HepG2 (cell line): ENCODE measurements around the gene PTPRO. TPM values are rescaled to one million over a fixed set of nuclear protein-coding genes. Genes with fewer than 3 reads are reported as not detected.

ENCODE experiments used
- ATAC-seq: fragments of 200-7000 bp; cut with Tn5 transposase; 3 replicates; pipeline ENCODE4 v1.9.1; 2020; ENCODE audit warnings: mild to moderate bottlenecking, moderate library complexity
- BruUV-seq: library from RNA; stranded (reverse); fragments of 400-500 nt; replicated peaks from 2 replicates; lab custom pipeline; 2021; lab: Mats Ljungman, UMichigan
- CTCF ChIA-PET: fragments of 300-600 bp; formaldehyde crosslinking; extraction: SDS; loops from one replicate; lab custom pipeline; 2021; ENCODE audit warnings: low total read pairs, inconsistent platforms, low intra/inter-chr PET ratio; lab: Yijun Ruan, JAX
- POLR2A ChIA-PET: fragments of 350-600 bp; sonication (Branson Sonifier 250); formaldehyde crosslinking; loops from one replicate; lab custom pipeline; 2020; ENCODE audit warnings: antibody characterized with exemption, inconsistent platforms; lab: Yijun Ruan, JAX
- DNase-seq: peaks from one replicate; pipeline ENCODE4 v3.0.0-alpha.2; 2015; ENCODE audit warnings: low spot score
- FAIRE-seq: peaks from 3 replicates; lab custom pipeline; 2011; peaks lifted over from hg19 to GRCh38; lab: Jason Lieb, UNC
- H2AFZ ChIP-seq: one replicate; pipeline ENCODE4 v1.6.1; 2011; ENCODE audit warnings: low read length, inconsistent platforms
- H3K27ac ChIP-seq: fragments of 300-600 bp; 3 replicates; pipeline ENCODE4 v1.8.0; 2011; ENCODE audit warnings: mixed run types, mild to moderate bottlenecking, mixed read lengths, low read length, inconsistent platforms; ENCODE audit not compliant: insufficient read depth; ENCODE audit errors: extremely low read length
- H3K27me3 ChIP-seq, 2 experiments: fragments of 200-600 bp in 1 of 2; 2 replicates in 1 of 2; 3 replicates in 1 of 2; pipeline versions ENCODE4 v1.6.0 to v1.8.0; 2011; ENCODE audit warnings: low read length in 2 of 2, mild to moderate bottlenecking in 2 of 2, moderate library complexity in 2 of 2, inconsistent platforms in 1 of 2; ENCODE audit not compliant: insufficient read depth in 2 of 2, control insufficient read depth in 1 of 2
- H3K36me3 ChIP-seq, 2 experiments: fragments of 200-600 bp in 1 of 2; replicated peaks in 1 of 2; 2 replicates in 1 of 2; 3 replicates in 1 of 2; pipeline versions ENCODE4 v1.5.1 to v1.8.0; 2011; ENCODE audit warnings: low read length in 2 of 2, inconsistent platforms in 1 of 2; ENCODE audit not compliant: insufficient read depth in 2 of 2, control insufficient read depth in 1 of 2
- H3K4me1 ChIP-seq: 2 replicates; pipeline ENCODE4 v1.5.1; 2012; ENCODE audit warnings: low read length, inconsistent platforms; ENCODE audit not compliant: insufficient read depth
- H3K4me2 ChIP-seq: 2 replicates; pipeline ENCODE4 v1.6.0; 2011; ENCODE audit warnings: low read depth, low read length, inconsistent platforms
- H3K4me3 ChIP-seq, 3 experiments: fragments of 200-600 bp in 1 of 3; sonication (generic), shearing (Covaris generic) in 1 of 3; replicated peaks in 1 of 3; 2 replicates each; pipeline ENCODE4 v1.5.1; 2011 to 2016; ENCODE audit warnings: low read length in 3 of 3, inconsistent platforms in 2 of 3, low read depth in 2 of 3, mild to moderate bottlenecking in 2 of 3, control low read depth in 1 of 3, mixed read lengths in 1 of 3; ENCODE audit not compliant: insufficient read depth in 1 of 3
- H3K79me2 ChIP-seq: one replicate; pipeline ENCODE4 v1.6.1; 2011; ENCODE audit warnings: low read length, inconsistent platforms; ENCODE audit not compliant: insufficient read depth
- H3K9ac ChIP-seq: 2 replicates; pipeline ENCODE4 v1.6.0; 2011; ENCODE audit warnings: mild to moderate bottlenecking, low read depth, low read length, inconsistent platforms; ENCODE audit not compliant: insufficient read depth
- H3K9me3 ChIP-seq: 2 replicates; pipeline ENCODE4 v1.5.1; 2012; ENCODE audit warnings: mild to moderate bottlenecking, low read length
- H4K20me1 ChIP-seq: 2 replicates; pipeline ENCODE4 v1.6.0; 2011; ENCODE audit warnings: inconsistent platforms, mild to moderate bottlenecking, low read length, moderate library complexity; ENCODE audit not compliant: insufficient read depth
- AGO1 ChIP-seq: fragments of 200-400 bp; formaldehyde crosslinking; IDR thresholded peaks from 2 replicates; pipeline ENCODE4 v1.6.1; 2017; ENCODE audit warnings: mild to moderate bottlenecking, low read depth, low read length, moderate library complexity; ENCODE audit not compliant: poor library complexity, severe bottlenecking
- BATF2 ChIP-seq: sonication (generic); formaldehyde crosslinking; IDR thresholded peaks from 2 replicates; pipeline ENCODE4 v1.8.0; 2022; ENCODE audit warnings: mild to moderate bottlenecking, missing genetic modification reagents, moderate library complexity
- BORCS8-MEF2B ChIP-seq: sonication (generic); formaldehyde crosslinking; IDR thresholded peaks from 2 replicates; pipeline ENCODE4 v1.8.0; 2022; ENCODE audit warnings: mild to moderate bottlenecking, missing genetic modification reagents
- CHD4 ChIP-seq: fragments of 200-600 bp; sonication (generic); IDR thresholded peaks from 2 replicates; pipeline ENCODE4 v1.7.0; 2017; ENCODE audit warnings: mild to moderate bottlenecking, low read length, borderline replicate concordance
- IKZF4 ChIP-seq: sonication (generic); formaldehyde crosslinking; IDR thresholded peaks from 2 replicates; pipeline ENCODE4 v1.5.1; 2020; ENCODE audit warnings: borderline replicate concordance, mild to moderate bottlenecking, low read depth, missing genetic modification reagents; ENCODE audit errors: not compliant biosample characterization
- KDM3A ChIP-seq: IDR thresholded peaks from 2 replicates; pipeline ENCODE4 v1.6.1; 2018; ENCODE audit warnings: low read depth, missing compliant biosample characterization
- MXD3 ChIP-seq: IDR thresholded peaks from 2 replicates; pipeline ENCODE4 v1.6.1; 2016; ENCODE audit warnings: mild to moderate bottlenecking, missing biosample characterization, missing genetic modification reagents
- RCOR2 ChIP-seq: IDR thresholded peaks from 2 replicates; pipeline ENCODE4 v1.6.1; 2016; ENCODE audit warnings: missing biosample characterization, missing genetic modification reagents
- REPIN1 ChIP-seq: sonication (generic); formaldehyde crosslinking; IDR thresholded peaks from 2 replicates; pipeline ENCODE4 v1.8.0; 2022; ENCODE audit warnings: missing genetic modification reagents, low read depth, mild to moderate bottlenecking, borderline replicate concordance
- SMAD1 ChIP-seq: sonication (generic); formaldehyde crosslinking; IDR thresholded peaks from 2 replicates; pipeline ENCODE4 v1.4.0; 2020; ENCODE audit warnings: missing genetic modification reagents, low read depth, mild to moderate bottlenecking, borderline replicate concordance
- SMC3 ChIP-seq: IDR thresholded peaks from 2 replicates; pipeline ENCODE4 v1.6.1; 2011; ENCODE audit warnings: low read length, improper control_type of control experiment
- ZNF121 ChIP-seq: sonication (generic); formaldehyde crosslinking; IDR thresholded peaks from 2 replicates; pipeline ENCODE4 v1.5.0; 2020; ENCODE audit warnings: mild to moderate bottlenecking, missing genetic modification reagents
- ZNF543 ChIP-seq: sonication (generic); formaldehyde crosslinking; IDR thresholded peaks from 2 replicates; pipeline ENCODE4 v1.4.0; 2020; ENCODE audit warnings: mild to moderate bottlenecking, missing genetic modification reagents
- ZNF782 ChIP-seq: sonication (generic); formaldehyde crosslinking; IDR thresholded peaks from 2 replicates; pipeline ENCODE4 v1.4.0; 2020; ENCODE audit warnings: missing genetic modification reagents, mild to moderate bottlenecking, borderline replicate concordance
- ZSCAN9 ChIP-seq: IDR thresholded peaks from 2 replicates; pipeline ENCODE4 v1.6.1; 2016; ENCODE audit warnings: borderline replicate concordance
- ZUFSP ChIP-seq: sonication (generic); formaldehyde crosslinking; IDR thresholded peaks from 2 replicates; pipeline ENCODE4 v1.9.0; 2021; ENCODE audit warnings: missing genetic modification reagents, mild to moderate bottlenecking, borderline replicate concordance
- WGBS: methylation state at CpG from one replicate; pipeline ENCODE4 v1.1.6; 2017; ENCODE audit warnings: low lambda C conversion rate; 5-methylcytosine and 5-hydroxymethylcytosine counted together
- in situ Hi-C: cut with HindIII; loops from 2 replicates; pipeline ENCODE4 v1.10.0; 2017; ENCODE audit warnings: low pct_unique_long_range_greater_than_20kb; ENCODE audit not compliant: extremely low pct_ligation_motif_present
- intact Hi-C: fragments of 100-400 bp; cut with micrococcal nuclease; formaldehyde crosslinking; loops from one replicate; pipeline ENCODE4 v1.10.0; 2022; ENCODE audit not compliant: unreplicated experiment
- polyA plus RNA-seq, 8 experiments: library from polyadenylated mRNA; depleted of rRNA in 3 of 8; stranded (reverse) in 7 of 8; unstranded in 1 of 8; fragments of >200 nt; fragmentation: Illumina TruSeq in 4 of 8; extraction: Trizol in 4 of 8; gene quantifications; 2 replicates each; pipeline versions ENCODE4 v1.2.1 to v1.2.3, GENCODE V29; 2011 to 2016; ENCODE audit warnings: low read depth in 4 of 8, missing spikeins in 1 of 8, mixed read lengths in 1 of 8; ENCODE audit not compliant: insufficient read depth in 1 of 8
- total RNA-seq, 5 experiments: library from RNA; depleted of rRNA; stranded (reverse); fragments of >200 nt; fragmentation: Illumina TruSeq; extraction: Trizol; gene quantifications; 2 replicates each; pipeline ENCODE4 v1.2.3, GENCODE V29; 2016; ENCODE audit warnings: low read depth in 1 of 5
- TF ChIP-seq, protein P1 (sequence below): sonication (generic); formaldehyde crosslinking; IDR thresholded peaks from 2 replicates; pipeline ENCODE4 v1.5.0; 2020; ENCODE audit warnings: mild to moderate bottlenecking, missing genetic modification reagents
- TF ChIP-seq, protein P2 (sequence below): sonication (generic); formaldehyde crosslinking; IDR thresholded peaks from 2 replicates; pipeline ENCODE4 v1.4.0; 2020; ENCODE audit warnings: low read depth, mild to moderate bottlenecking, missing genetic modification reagents

The PTPRO gene
- total and polyA plus RNA-seq, 2 of the 13 experiments (the other 11 are each of a cell fraction or from before 2014, with no cell fraction given), result 0.04 TPM; not detected in 1

GRCh38 chr12:15477761-15478160, 155.5 kb downstream of the PTPRO start:
- ChIA-PET POLR2A (no interaction called here), CTCF (no interaction called here)
- Histone ChIP-seq H4K20me1 (no peaks in the 10 kb centered on the region), H3K27ac (no peak overlapping the region), H3K79me2 (no peaks in the 10 kb centered on the region), H3K9me3 (no peaks in the 10 kb centered on the region), H2AFZ (no peak overlapping the region), H3K36me3 (no peaks in the 10 kb centered on the region), H3K4me2 (no peak overlapping the region), H3K27me3 (no peaks in the 10 kb centered on the region), H3K4me1 (no peaks in the 10 kb centered on the region), H3K4me3 (no peak overlapping the region), H3K9ac (no peak overlapping the region)
- no peak for FAIRE-seq
- intact Hi-C loops (no loop called here), in situ Hi-C loops (no loop called here)
- WGBS, result 0% methylated on average over 1 of the region's 1 CpG
- TF ChIP-seq KDM3A (CRISPR knock-in tag) (no peak), IKZF4 (no peak), AGO1 (no peak), BATF2 (CRISPR knock-in tag) (no peak), RCOR2 (CRISPR knock-in tag) (no peak), CHD4 (no peak), SMAD1 (CRISPR knock-in tag) (no peak), REPIN1 (CRISPR knock-in tag) (no peak), ZUFSP (no peak), BORCS8-MEF2B (CRISPR knock-in tag) (no peak), MXD3 (CRISPR knock-in tag) (no peak), ZNF543 (CRISPR knock-in tag) (no peak), ZSCAN9 (CRISPR knock-in tag) (no peak), ZNF121 (CRISPR knock-in tag) (no peak), SMC3 (no peak), ZNF782 (CRISPR knock-in tag) (no peak)
- TF ChIP-seq, protein P1, sequence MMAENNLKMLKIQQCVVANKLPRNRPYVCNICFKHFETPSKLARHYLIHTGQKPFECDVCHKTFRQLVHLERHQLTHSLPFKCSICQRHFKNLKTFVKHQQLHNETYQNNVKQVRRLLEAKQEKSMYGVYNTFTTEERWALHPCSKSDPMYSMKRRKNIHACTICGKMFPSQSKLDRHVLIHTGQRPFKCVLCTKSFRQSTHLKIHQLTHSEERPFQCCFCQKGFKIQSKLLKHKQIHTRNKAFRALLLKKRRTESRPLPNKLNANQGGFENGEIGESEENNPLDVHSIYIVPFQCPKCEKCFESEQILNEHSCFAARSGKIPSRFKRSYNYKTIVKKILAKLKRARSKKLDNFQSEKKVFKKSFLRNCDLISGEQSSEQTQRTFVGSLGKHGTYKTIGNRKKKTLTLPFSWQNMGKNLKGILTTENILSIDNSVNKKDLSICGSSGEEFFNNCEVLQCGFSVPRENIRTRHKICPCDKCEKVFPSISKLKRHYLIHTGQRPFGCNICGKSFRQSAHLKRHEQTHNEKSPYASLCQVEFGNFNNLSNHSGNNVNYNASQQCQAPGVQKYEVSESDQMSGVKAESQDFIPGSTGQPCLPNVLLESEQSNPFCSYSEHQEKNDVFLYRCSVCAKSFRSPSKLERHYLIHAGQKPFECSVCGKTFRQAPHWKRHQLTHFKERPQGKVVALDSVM (CRISPR knock-in tag), result no peak
- TF ChIP-seq, protein P2, sequence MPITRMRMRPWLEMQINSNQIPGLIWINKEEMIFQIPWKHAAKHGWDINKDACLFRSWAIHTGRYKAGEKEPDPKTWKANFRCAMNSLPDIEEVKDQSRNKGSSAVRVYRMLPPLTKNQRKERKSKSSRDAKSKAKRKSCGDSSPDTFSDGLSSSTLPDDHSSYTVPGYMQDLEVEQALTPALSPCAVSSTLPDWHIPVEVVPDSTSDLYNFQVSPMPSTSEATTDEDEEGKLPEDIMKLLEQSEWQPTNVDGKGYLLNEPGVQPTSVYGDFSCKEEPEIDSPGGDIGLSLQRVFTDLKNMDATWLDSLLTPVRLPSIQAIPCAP (CRISPR knock-in tag), result no peak
- no peak for ATAC-seq
- BruUV-seq, result no TSS peak
- DNase-seq, result no peak
